ENCODE results near the gene CSPG4.
A peak's percentile ranks its signal among the peaks of the same experiment; 100 is the strongest.

Gene CSPG4

DNA sequence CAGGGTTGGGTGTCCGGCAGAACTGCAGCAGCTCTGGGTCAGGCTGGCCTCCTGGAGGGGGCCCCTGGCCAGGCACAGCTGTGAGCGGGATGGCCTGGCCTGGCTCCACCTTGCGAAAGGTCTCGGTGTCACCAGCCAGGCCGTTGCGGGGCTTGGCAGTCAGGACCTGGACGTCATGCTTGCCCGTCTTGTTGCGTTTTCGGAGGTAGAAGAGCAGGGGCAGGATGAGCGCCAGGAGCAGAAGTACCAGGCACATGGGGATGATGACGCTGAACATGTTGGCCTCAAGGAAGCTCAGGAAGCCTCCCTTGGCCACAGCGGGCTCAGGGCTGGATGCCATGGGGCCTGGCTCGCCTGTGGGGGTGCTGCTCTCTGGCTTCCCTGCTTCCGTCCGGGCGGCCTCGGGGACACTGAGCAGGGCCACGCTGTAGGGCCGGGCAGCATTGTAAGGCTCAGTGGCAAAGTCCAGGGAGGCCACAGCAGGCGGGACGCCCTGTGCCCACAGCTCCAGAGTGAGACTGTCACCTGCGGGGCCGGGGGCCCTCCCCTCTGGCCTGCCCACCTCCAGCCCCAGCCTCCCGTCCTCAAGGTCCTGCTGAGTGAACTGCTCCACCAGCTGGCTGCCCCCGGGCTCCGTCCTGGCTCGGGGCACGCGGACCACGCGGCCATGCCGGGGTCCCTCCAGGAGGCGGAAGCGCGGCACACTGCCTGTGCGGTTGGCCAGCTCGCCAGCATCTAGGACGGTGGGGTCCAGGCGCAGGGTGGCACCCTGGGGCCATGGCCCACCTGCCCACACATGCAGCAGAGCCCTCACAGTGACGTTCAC is 36.9 kb downstream of the CSPG4 start:
- DNase-seq (ENCODE audit: low spot score), result no peak
- H3K4me3 ChIP-seq, result no peak overlapping the region
- peak overlapping the region; percentile 84 to 95 for H3K27ac ChIP-seq
- TF ChIP-seq, protein P1, sequence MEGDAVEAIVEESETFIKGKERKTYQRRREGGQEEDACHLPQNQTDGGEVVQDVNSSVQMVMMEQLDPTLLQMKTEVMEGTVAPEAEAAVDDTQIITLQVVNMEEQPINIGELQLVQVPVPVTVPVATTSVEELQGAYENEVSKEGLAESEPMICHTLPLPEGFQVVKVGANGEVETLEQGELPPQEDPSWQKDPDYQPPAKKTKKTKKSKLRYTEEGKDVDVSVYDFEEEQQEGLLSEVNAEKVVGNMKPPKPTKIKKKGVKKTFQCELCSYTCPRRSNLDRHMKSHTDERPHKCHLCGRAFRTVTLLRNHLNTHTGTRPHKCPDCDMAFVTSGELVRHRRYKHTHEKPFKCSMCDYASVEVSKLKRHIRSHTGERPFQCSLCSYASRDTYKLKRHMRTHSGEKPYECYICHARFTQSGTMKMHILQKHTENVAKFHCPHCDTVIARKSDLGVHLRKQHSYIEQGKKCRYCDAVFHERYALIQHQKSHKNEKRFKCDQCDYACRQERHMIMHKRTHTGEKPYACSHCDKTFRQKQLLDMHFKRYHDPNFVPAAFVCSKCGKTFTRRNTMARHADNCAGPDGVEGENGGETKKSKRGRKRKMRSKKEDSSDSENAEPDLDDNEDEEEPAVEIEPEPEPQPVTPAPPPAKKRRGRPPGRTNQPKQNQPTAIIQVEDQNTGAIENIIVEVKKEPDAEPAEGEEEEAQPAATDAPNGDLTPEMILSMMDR (IDR thresholded peaks at IDR 0.05), result no peak

DNA sequence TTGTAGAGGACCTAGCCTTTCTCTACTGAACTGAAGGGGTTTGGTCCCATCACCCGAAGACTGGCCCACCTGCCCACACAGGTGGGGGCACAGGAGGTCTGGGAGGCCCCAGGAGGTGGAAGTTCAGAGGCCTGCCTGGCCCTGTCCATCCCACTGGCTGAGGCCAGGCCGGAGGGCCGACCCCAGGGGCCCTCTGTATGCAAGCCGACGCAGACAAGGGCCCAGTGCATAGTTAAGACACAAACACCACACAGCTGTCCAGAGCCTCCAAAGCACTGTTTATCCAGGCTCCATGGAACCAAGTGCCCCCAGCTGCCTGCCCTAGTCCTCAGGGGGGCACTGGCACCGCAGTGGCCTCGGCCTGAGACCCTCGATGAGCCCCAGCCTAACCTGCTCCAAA is 38.3 kb downstream of the CSPG4 start:
- no peak for DNase-seq (ENCODE audit: low spot score)
- peak overlapping the region; percentile 84 to 95 for H3K27ac ChIP-seq
- TF ChIP-seq, protein P1 (IDR thresholded peaks at IDR 0.05), result no peak
- no peak overlapping the region for H3K4me3 ChIP-seq

DNA sequence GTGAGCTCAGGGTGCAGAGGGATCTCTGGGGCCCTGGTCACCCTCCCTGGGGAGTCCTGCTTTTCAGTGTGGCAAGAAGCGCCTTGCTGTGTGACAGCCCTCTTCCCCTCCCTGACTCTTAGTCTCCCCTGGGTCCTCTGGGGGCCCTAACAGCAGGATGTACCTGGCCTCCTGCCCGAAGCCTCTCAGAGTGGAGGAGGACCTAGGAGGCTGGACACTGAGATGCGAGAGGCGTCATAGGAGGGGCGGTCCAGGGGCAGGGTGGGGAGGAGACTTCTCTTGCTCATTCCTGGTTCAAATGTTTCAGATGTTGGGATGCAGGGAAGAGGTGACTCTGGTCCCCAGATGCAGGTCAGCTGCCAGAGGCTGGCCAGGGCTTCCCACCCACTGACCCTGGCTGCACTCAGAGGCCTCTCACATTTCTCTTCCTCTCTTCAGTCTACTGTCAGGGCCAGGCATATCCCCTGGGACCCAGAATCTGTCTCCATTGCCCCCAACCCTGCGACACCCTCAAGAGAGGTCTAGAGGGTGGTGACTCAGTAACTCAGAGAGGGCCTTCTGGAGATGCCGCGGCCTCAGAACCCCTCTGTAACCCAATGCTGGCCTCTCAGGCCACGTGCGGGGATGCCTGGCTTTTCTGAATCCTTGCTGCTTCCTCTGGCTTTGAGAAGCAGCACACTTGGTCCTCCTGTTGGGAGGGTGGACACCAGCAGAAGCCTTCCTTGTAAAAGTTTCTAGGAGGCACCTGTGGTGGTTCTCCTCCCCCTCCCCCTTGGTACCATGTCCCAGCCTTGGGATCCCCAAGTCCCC is 39.0 kb downstream of the CSPG4 start:
- TF ChIP-seq, protein P1 (IDR thresholded peaks at IDR 0.05), result no peak
- Histone ChIP-seq H3K27ac (peak overlapping the region; percentile 84 to 95), H3K4me3 (peak overlapping the region; percentile 42)
- DNase-seq (ENCODE audit: low spot score), result peak; percentile 97

DNA sequence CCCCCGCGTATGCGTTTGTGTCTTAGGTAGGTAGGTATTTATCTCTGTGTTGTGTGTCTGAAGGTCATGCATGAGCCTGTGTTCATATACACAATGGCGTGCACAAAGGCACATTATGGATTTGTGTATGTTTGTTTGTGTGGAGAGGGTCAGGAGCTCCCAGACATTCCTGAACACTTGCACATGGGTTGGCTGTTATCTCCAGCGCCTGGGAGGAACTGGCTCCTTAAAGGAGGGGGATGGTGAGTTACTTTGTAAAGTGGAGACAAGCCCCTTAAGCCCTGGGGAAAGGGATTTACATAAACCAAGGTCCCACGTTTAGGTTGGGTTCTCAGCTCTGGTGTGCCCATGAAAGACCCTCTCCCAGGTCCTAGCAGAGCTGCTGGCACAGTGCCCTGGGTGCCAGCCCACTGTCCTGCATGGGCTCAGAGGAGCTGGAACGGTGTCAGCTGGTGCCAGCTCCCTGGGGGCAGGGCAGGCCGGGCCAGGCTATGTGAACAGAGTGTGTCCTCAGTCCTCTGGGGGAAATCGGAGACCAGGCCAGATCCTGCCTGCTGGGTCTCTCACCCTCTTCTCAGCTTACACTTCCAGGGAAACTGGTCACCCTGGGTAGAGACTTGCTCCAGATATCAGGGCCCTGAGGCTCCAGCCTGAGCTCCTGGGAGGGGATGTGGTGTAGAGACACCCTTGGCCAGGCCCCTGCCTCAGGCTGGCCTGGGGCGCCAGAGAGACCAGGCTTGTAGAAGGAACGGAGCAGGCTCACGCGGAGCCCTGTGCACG is 39.8 kb downstream of the CSPG4 start:
- DNase-seq (ENCODE audit: low spot score), result peak; percentile 92
- TF ChIP-seq, protein P1 (IDR thresholded peaks at IDR 0.05), result no peak
- H3K4me3 ChIP-seq, result peak overlapping the region; percentile 42
- peak overlapping the region; percentile 84 to 95 for H3K27ac ChIP-seq

DNA sequence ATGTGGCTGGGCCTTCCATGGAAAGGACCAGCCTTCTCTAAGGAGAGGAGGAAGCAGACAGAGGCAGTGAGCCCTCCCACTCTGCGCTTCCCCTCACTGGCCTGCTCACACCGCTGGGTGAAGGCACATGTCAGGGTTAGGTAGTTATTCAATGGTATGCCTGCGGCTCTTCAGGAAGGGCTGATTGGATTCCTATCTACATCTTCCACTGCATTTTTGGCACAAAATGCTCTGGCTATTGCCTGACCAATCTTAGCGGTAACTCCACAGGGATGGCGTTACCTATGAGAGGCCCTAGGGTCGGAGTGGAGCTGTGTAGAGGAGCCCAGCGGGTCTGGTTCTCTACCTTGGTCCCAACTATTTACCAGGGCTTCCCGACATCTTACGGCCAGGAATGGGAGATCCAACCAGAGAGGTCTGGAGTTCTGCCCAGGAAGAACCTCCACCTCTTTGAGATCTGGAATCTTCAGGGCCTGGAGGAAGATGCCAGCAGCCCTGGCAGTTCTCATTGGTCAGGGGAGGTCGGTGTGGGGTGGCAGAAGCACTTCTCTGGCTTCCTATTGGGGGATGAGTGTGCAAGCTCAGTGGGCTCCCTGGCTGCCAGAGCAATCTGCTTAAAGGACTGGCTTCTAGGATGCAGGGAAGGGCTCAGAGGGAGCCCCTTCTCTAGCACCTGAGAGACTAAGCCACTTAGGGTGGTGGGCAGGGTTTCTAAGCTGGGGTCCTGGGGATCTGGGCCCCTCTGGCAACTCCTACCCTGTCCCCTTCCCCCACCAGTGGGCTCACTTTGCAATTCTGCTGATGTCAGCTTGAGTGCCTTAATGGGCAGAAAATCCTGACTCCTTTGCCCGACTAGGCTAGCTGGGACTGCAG is 40.7 kb downstream of the CSPG4 start:
- DNase-seq (ENCODE audit: low spot score), result no peak
- no peak overlapping the region for H3K4me3 ChIP-seq
- TF ChIP-seq, protein P1 (IDR thresholded peaks at IDR 0.05), result no peak
- H3K27ac ChIP-seq, result peak overlapping the region; percentile 84 to 95

DNA sequence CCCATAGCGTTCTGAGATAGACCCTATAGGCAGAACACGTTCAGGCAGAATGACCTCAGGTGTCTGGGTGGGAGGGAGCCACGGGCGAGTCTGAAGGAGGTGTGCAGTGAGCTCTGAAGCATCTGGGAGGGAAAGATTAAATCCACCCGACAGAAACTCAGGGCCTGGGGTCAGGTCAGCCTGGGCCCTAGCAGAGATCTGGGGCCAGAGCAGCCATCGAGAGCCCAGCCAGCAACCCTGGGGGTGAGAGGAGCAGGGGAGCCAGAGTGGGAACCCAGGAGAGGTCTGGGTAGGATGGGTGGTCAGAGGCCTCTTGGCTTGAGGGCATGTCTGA is 42.8 kb downstream of the CSPG4 start:
- TF ChIP-seq, protein P1 (IDR thresholded peaks at IDR 0.05), result no peak
- H3K4me3 ChIP-seq, result no peak overlapping the region
- peak overlapping the region in 1 of 2 donors; percentile 95 for H3K27ac ChIP-seq
- DNase-seq (ENCODE audit: low spot score), result no peak

Measured in coronary artery (tissue), 2 donors.